Right ventricle myocardium superior (tissue), 1 donor: ENCODE data around the gene TSEN34. TPM values are rescaled to one million over a fixed set of nuclear protein-coding genes. Genes with fewer than 3 reads are reported as not detected.

Experiments used
- ATAC-seq: fragments of 200-7000 bp; cut with Tn5 transposase; one replicate; pipeline ENCODE4 v1.9.1; 2020; ENCODE audit warnings: mild to moderate bottlenecking; ENCODE audit not compliant: poor library complexity
- DNase-seq: peaks from one replicate; pipeline ENCODE4 v3.0.0-alpha.2; 2020
- intact Hi-C: fragments of 100-400 bp; cut with DNase I; formaldehyde crosslinking; loops from one replicate; pipeline ENCODE4 v1.11.2; 2022
- long read RNA-seq: library from polyadenylated mRNA; unstranded; transcript quantifications from one replicate; pipeline ENCODE4 v2.0.0, GENCODE V29; 2021
- total RNA-seq: library from RNA; stranded (reverse); fragmentation: NEBNext Ultra II Directional; extraction: Animal tissue kit (Norgen Biotek cat#: 25700); gene quantifications from one replicate; pipeline ENCODE4 v1.2.1, GENCODE V29; 2021
- donor health status: DM: no; HTN: yes; CAD: no; lungs with severe emphysema.

The TSEN34 gene
- 14.3 TPM for total RNA-seq
- long read RNA-seq, transcript TSEN34-201 (5 exons, 2,294 nt) = minor isoform, 16 of 53 reads
- long read RNA-seq, transcript TSEN34-203 (4 exons, 1,349 nt) = major isoform, 28 of 53 reads
- long read RNA-seq, partial matches to known transcripts = 1 of 53 reads
- long read RNA-seq, other reads (novel, unspliced or antisense) = 6 of 53 reads

DNA sequence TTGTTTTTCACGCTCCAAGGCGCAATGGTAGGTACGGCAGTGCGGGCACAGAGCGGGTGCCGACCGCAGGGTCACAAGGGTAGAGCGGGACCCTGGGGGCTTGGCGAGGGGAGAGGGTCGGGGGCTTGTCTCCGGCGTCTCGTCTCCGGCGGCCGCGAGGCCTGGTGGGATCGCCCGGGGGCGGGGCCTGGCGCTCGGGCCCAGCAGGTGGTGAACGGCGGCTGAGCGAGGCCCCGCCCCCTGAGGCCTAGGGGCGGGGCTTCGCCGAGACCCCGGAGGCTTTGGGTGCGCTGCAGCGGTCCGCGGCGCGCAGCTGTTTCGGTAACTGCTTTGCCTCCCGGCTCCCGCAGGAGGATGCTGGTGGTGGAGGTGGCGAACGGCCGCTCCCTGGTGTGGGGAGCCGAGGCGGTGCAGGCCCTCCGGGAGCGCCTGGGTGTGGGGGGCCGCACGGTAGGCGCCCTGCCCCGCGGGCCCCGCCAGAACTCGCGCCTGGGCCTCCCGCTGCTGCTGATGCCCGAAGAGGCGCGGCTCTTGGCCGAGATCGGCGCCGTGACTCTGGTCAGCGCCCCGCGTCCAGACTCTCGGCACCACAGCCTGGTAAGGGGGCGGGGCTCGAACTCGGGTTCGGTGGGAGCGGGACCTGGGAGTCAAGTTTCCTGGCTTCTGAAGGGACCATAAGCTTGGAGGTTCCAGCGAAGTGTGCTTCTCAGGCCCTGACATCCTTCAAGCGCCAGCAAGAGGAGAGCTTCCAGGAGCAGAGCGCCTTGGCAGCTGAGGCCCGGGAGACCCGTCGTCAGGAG is at the start of gene TSEN34:
TSS of gene TSEN34 (plus strand) at position 298 of the 800 bp plus-strand sequence. CDS start at position 355, 57 bp downstream.
- intact Hi-C loops = no loop called here
- ATAC-seq (peak; percentile 59), DNase-seq (peak; percentile 93)

DNA sequence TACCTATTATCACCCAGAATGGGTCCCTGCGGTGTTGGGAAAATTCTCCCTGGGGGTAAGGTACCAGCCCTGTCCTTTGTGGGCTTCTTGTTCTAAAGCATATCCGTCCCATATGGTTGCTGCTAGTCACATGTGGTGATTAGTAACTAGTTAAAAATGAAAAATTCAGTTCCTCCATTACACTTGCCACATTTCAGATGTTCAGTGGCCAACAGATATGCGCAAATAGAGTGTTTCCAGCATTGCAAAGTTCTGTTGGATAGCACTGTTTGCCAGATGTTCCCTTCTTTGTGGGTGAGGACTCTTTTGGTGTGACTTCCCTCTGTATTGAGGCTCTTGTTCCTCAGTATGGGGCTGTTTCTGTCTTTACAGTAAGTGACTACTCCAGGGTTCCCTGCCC is 49.8 kb upstream of the TSEN34 start:
- DNase-seq (no peak), ATAC-seq (no peak)
- intact Hi-C loops = no loop called here

DNA sequence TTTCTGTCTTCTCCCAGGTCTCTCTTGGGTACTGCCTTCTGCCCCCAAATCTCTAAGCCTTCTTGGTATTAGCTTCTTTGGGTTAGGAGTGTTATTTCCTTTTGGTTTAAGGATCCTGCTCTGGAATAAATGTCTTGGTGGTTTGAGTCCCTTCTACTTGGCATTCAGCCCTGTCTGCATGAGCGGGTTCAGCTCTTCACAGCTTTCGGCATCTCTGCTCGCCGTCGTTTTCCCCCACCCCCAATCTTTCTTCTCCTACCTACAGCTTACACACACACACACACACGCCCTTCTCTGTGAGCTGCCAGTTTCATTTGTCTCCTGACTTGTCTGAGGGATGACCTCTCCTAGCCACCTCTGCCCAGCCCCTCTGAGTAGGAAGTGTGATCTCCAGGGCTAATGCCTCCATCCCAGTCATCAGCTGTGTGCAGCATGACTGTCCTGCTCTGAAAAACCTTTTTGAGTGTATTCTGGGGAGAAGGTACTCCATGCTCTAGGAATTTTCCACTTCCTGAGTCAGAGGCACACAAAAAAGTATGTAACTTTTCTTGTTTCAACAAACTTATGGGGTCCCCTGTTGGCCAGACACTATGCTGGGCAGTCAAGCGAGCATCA is 48.8 kb upstream of the TSEN34 start:
- DNase-seq (no peak), ATAC-seq (no peak)
- intact Hi-C loops = no loop called here

DNA sequence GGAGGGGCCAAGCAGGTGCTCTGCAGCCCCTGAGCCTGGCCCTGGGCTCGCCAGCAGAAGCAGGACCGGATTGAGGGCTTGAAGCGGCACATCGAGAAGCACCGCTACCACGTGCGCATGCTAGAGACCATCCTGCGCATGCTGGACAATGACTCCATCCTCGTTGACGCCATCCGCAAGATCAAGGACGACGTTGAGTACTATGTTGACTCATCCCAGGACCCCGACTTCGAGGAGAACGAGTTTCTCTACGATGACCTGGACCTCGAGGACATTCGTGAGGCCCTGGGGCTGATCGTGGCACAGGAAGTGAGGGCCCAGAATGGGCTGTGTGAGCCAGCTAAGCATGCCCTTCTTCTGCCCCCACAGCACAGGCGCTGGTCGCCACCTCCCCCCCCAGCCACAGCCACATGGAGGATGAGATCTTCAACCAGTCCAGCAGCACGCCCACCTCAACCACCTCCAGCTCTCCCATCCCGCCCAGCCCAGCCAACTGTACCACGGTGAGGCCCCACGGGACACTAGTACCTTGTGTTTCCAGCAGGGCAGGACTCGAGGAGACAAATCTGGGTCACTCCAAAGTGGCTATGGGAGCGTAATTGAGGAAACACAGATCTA is 45.5 kb upstream of the TSEN34 start:
- intact Hi-C loops = no loop called here
- no peak for DNase-seq
- no peak for ATAC-seq

DNA sequence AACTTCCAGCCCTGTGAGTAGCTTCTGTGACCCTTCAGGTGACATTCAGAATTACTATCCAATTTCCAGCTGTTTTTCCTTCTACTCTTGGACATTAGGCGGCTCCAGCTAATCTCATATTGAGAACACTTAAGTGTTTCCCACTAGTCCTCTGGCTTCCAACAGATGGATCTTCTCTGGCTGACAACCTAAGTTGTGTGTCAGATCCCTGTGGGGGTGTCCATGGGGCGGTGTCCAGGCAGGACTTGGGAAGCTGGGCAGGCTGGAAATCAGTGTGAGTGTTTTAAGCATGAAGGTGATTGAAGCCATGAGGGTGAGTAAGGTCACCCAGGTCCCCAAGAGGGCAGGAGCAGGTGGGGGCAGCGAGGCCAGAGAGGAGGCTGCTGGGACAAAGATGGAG is 43.4 kb upstream of the TSEN34 start:
- intact Hi-C loops = no loop called here
- DNase-seq = peak; percentile 80
- ATAC-seq = peak; percentile 73

DNA sequence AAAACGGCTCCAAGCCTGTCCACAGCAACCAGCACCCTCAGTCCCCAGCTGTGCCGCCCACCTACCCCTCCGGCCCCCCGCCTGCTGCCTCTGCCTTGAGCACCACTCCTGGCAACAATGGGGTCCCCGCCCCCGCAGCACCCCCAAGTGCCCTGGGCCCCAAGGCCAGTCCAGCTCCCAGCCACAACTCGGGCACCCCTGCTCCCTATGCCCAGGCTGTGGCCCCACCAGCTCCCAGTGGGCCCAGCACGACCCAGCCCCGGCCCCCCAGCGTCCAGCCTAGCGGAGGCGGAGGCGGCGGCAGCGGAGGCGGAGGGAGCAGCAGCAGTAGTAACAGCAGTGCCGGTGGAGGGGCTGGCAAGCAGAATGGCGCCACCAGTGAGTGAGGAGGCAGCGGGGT is 43.0 kb upstream of the TSEN34 start:
- intact Hi-C loops = no loop called here
- ATAC-seq = no peak
- DNase-seq = no peak

DNA sequence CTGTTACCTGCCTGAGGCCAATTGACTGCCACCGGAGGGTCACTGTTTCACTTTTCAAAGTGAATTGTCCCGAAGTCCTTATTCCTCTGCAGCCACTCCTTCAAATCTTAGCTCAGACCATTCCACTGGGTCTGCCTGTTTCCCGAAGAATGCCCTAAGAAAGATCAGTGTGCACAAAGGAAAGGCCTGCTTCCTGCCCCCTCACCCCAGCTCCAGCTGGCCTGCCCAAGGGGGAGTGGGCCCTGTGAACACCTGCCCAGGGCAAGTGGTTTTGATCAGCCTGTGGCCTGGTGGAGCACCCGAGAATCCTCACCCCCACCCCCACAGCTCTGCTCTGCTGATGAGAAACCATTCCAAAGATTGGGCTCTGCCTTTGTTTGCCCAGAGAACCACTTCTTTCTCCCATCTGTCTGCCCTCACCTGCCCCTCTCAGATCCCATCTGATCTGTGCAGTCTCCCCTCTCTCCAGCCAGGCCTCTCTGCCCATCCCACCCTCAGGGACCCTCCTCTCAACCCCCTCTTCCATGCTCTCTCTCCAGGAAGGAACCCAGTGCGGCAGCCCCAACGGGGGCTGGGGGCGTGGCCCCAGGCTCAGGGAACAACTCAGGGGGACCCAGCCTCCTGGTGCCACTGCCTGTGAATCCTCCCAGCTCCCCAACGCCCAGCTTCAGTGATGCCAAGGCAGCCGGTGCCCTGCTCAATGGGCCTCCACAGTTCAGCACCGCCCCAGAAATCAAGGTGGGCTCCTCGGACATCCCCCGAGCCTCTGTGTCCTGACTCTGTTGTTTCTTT is 41.9 kb upstream of the TSEN34 start:
- ATAC-seq (no peak), DNase-seq (no peak)
- intact Hi-C loops = no loop called here

DNA sequence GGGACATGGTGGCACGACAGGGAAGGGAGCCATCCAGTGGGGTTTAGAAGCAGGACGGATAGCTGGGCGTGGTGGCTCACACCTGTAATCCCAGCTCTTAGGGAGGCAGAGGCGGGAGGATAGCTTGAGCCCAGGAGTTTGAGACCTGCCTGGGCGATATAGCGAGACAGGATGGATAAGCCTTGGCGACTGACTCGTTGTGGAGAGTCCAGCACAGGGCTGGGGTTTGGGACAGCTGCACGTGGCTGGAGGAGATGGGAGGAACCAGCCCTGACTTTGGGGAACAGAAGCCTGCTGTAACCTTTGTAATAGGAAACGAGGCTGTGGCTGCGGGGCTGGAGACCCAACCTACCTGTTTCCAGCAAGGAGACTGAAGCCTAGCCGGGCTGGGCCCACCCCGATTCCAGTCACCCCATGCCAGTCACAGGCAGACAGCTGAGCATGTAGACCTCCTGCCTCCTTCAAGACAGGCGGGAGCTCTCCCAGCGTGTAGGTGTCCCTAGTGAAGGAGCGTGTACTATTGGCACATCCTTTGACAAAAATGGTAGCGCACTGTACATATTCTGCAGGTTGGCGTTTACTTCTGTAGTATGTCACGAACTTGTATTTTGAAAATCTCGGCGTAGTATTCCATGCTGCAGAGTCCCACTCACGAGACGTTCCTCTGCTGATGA is 39.6 kb upstream of the TSEN34 start:
- DNase-seq (no peak), ATAC-seq (no peak)
- intact Hi-C loops = no loop called here

DNA sequence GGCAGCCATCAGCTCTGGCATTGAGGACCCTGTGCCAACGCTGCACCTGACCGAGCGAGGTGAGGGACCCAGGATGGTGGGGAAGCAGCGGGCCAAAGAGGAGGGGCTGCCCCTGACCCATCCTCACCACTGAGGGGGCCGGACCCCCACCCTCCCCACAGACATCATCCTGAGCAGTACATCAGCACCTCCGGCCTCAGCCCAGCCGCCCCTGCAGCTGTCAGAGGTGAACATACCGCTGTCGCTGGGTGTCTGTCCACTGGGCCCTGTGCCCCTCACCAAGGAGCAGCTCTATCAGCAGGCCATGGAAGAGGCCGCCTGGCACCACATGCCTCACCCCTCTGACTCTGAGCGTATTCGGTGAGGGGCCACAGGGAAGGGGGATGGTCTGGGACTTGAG is 38.8 kb upstream of the TSEN34 start:
- intact Hi-C loops = no loop called here
- no peak for ATAC-seq
- no peak for DNase-seq

DNA sequence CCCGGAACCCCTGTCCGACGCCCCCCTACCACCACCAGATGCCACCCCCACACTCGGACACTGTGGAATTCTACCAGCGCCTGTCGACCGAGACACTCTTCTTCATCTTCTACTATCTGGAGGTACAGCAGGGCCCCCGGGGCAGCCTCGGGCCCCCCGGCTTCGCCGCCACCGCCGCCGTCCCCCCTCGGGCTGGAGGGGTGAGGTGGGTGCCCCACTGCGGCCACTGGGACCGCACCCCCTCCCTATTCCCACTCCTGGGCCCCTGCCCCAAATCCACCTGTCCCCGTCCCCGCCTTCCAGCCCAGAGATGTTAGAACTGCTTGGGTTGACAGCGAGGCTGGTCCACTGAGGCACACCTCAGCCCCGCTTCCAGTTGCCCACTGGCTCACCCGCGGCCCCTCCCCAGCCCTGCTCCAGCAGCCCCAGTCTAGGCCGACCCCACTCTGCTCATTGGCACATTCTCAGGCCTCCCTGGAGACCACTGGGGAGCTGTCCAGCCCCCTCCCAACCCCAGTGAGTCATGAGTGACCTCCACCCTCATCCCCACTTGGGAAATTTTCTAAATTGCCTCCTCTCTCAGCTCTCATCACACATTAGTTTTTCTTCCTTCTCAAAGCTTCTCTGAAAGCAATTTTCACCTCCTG is 38.1 kb upstream of the TSEN34 start:
- intact Hi-C loops = no loop called here
- DNase-seq = no peak
- ATAC-seq = peak; percentile 32

DNA sequence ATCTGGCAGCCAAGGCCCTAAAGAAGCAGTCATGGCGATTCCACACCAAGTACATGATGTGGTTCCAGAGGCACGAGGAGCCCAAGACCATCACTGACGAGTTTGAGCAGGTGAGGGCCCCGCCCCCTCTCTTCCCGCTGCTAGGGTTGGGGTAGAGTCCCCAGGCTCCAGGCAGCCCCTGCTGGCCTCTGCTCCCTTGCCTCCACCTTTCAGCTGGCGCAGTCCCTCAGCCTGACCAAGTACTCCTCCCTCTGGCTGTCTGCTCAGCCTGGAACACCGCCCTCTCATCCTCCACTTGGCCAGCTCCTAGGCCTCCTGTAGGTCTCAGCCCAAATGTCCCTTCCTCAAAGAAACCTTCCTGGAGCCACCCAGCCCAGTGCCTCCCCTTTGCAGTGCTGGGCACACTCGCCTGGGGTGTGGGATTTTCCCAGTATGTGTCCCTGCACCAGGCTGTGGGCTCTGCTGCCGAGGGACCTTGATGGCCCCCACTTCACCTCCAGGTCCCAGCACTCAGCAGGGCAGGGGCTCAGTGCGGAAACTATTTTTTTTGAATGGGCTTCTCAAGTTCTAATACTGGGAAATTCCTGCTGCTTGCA is 37.3 kb upstream of the TSEN34 start:
- intact Hi-C loops = no loop called here
- DNase-seq (no peak), ATAC-seq (no peak)

DNA sequence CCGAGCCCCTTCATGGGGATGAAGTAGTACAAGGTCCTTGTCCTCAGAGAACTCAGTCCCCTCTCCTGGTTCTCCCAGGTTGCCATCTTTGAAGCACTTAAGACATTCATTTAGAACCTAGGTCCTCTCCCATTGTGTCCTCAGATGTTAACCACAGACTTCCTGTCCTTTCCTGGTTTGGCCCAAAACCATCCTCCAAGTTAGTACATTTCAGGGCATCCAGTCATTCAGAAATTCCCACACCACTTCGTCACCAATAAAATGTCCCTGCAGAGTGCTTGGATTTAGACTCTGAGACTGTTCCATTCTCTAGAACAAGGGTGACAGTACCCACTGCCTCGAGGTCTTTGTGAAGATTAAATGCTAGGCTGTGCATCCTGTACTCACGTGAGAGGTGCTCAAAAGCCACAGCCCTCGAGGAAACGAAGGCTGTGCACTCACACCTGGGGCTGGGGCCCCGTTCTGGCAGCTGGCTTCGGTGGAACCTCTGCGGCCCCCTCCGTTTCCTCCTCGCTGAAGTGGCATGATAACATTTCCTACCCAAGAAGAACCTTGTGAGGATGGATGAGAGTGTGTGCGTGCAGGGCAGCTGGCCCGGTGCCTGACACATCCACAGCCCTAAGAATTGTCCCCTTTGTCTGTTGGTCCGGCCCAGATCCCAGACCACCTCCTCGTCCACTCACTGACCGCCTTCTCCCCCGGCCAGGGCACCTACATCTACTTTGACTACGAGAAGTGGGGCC is 36.3 kb upstream of the TSEN34 start:
- DNase-seq (no peak), ATAC-seq (no peak)
- intact Hi-C loops = no loop called here

DNA sequence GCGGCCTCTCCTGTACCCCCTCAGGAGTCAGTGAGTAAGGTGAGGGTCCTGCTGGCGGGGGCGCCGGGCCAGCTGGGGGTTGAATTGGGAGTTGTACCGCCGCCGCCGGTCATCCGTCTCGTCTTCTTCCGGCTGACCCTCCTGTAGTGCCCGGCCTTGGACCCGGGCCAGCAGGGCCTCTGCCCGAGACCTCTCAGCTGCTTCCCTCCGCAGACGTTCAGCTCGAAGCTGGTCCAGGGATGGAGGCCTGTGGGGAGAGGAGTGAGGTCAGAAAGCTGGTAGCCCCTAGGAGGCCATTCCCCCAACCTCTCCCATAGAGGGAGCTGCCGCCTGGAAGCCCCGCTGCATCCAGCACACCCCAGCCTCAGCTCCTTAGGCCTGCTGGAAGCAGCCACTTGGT is 35.4 kb upstream of the TSEN34 start:
- DNase-seq (no peak), ATAC-seq (no peak)
- intact Hi-C loops = no loop called here

DNA sequence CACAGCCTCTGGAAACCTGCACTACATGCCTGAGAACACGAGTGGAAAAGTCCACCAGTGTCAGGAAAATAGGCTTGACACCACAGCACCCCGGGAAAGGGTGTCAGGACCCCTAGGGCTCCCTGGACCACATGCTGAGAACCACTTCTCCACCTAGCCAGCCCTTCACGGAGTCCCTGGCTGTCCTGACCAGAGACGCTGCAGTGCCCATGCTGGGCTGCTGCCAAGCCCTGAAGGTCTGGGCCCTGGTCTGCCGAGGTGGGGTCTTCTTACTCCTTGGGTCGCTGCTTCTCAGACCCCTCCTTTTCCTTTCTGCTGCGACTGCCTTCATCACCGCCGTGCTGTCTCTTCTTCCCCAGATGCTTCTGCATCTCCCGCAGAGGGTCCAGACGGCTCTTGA is 34.6 kb upstream of the TSEN34 start:
- no peak for ATAC-seq
- intact Hi-C loops = no loop called here
- no peak for DNase-seq

DNA sequence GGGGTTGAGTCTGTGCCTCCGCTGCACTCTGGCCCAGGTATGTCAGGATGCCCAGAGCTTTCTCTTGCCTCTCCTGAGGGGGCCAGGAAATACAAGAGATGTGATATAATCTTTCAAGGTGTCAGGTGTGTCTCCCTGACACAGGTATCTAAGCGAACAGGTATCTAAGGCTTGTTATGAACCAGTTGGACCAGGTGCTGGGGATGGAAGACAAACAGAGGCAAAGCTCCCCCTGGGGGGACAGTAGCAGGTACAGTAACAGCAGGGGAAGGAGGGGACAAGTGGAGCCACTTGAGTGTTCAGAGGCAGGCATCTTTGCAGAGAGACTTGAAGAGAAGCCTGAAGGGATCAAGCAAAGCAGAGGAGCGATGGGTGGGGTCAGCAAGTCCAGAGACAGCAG is 34.2 kb upstream of the TSEN34 start:
- intact Hi-C loops = no loop called here
- ATAC-seq = no peak
- no peak for DNase-seq

DNA sequence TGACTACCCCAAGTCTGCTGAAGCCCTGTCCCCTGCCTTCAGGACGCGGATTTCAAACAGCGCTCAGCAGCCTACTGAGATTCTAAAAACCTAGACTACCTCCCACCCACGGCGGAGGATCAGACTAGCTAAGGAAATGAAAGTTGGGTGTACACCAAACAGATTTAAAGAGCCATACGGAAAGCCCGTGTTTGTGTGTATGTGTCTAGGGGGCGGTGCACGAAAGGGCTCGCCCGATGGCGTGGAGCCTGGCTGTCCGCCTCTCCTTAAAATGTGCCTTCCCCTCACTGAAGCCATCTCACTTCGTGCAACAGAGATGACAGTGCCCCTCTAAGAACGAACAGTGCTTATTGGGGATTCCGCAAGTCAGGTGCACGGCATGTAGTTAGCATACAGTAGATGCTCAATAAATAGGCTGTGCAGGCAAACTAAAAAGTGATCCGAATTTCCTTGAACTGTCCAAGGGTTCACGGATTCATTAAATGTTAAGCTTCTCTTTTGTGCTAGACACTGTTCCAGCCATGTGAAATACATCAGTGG is 32.2 kb upstream of the TSEN34 start:
- DNase-seq (no peak), ATAC-seq (no peak)
- intact Hi-C loops = no loop called here
